Dedifferentiated amniotic fluid mesenchymal stem cell (primary cell): ENCODE measurements around the gene LRRC15.
A peak's percentile ranks its signal among the peaks of the same experiment; 100 is the strongest.

Source experiments
- DNase-seq: peaks from one replicate; pipeline ENCODE4 v3.0.0-alpha.2; 2016; ENCODE audit errors: extremely low spot score

LRRC15 gene

DNA sequence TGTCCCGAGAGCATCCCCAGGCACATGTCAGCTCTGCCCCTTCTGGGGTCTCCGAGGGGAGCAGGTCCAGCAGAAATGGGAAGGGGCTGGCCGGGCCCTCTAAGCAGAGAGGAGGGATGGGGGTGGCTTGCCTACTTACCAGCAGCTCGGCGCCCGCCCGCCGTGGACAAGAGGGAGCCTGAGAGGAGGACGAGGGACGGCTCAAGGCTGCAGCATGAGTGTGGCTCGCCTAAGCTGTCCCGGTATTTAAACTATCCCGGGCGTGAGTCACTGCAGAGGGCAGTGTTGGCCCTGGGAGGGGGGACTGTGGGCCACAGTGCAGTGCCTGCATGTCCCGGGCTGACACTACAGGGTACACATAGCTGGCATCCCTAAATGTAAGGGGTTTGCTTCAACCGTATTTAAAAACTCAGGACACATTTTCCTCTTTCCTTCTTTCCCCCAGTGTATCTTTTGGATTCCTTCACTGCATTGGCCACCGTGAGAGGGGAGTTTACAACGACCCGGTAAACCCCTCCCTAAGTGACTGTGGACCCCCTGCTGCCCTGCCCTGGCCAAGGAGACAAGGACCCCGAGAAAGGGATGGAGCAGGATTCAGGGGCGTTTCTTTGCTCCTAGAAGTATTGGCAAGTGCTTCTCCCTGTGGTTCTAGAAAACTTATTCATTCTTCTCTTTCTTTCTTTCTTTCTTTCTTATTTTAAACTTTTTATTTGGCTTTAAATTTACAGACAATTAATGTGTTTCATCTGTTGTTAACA, at the start of gene LRRC15:
TSS of gene LRRC15 (minus strand) at position 222 of the 758 bp plus-strand sequence. CDS start 8,700 bp downstream, outside the sequence.
- DNase-seq = peak; percentile 60

GRCh38 chr3:194418671-194419070, 49.1 kb upstream of the LRRC15 start:
- no peak for DNase-seq

- no peak for DNase-seq
Observed at GRCh38 chr3:194407423-194407822, 37.9 kb upstream of the LRRC15 start.

DNA sequence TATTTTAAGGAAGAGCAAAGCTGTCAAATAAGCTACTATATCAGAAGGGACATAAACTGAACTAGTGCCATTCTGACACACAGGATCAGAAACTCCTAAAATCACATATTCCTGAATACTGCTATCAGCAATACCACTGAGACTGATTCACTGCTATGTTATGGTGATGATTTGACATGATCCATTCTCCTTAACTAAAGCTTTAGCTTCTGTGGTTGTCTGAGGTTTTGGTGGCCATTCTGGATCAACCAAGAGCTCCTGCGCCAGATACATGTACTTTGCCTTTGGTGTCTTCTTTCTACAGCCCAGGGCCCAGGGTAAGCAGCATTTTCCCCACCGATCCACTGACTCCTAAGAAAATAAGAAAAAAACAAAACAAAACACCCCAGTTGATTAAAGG, 36.2 kb upstream of the LRRC15 start:
- DNase-seq = no peak

DNA sequence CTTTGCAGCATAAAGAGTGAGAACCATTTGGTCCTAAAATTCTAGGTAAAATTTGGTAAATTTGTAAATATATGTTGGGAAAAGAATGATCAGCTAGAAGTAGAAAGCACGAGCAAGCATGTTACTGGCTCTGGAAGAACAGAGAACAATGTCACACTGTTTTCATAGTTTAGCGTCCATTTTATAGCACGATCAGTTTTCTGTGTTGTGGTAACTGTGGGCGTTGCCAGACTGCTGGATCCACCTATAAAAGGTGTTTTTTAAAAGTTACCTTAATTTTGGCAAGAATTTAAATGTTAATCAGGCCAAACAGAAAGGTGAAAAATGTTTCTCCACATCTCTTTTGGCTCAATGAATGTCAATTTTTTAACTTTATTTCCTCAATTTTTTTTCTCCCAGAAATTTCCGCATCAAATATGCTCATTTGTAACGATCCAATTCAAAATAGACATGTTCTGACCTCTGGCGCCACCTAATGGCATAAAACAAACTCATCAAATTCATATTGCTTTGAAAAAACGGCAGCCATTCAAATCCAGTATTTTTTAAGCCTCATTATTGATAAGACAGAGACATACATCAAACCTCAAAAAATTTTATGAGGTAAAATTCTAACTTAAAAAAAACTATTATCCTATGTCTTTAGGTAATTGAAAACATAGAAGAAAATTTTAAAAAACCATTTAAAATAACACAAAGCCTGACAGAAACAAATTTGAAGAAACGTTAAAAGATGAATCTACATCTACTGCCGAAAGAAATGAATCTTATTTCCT, 35.0 kb upstream of the LRRC15 start:
- peak; percentile 62 for DNase-seq

DNA sequence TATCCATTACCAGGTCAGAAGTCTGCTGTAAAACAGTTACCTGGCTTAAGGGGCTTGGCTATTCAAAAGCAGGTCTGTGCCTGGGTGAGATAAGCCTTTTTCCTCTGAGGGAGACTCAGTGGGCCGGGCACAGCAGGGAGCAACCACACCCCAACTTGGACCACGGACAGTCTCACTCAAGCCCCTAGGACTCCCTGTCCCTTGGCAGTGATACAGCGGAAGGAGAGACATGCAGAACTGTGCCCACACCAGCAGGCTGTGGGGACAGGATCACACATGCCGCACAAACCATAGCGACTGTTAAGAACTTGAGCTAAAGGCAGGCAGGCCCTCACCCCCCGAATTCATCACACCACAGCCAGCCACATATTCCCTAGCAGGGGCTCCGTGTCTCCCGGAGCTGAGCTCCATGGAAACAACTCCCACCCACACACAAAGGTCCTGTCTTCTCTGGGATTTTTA, 32.4 kb upstream of the LRRC15 start:
- DNase-seq = no peak

GRCh38 chr3:194401346-194401745, 31.8 kb upstream of the LRRC15 start:
- no peak for DNase-seq

DNA sequence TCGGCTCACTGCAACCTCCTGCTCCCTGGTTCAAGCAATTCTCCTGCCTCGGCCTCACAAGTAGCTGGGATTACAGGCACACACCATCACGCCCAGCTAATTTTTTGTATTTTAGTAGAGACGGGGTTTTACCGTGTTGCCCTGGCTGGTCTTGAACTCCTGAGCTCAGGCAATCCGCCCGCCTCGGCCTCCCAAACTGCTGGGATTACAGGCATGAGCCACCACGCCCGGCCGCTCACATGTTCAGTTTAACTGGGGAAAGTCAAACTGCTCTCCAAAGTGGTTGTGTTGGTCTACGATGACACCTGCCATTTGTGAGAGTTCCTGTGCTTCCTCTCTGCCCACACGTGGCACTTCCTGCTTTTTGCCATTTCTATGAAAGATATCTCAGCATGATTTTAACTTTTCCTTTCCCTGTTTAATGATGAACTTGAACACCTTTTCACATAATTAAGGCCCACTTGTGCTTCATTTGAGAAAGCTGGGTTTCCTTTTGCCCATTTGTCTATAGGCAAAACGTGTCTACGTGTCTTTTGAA, 30.4 kb upstream of the LRRC15 start:
- no peak for DNase-seq

- DNase-seq = no peak
Observed at GRCh38 chr3:194399166-194399565, 29.6 kb upstream of the LRRC15 start, which contains the start of gene GP5. Gene GP5 (minus strand): TSS chr3:194399266. CDS start chr3:194398282, 984 bp downstream.

DNA sequence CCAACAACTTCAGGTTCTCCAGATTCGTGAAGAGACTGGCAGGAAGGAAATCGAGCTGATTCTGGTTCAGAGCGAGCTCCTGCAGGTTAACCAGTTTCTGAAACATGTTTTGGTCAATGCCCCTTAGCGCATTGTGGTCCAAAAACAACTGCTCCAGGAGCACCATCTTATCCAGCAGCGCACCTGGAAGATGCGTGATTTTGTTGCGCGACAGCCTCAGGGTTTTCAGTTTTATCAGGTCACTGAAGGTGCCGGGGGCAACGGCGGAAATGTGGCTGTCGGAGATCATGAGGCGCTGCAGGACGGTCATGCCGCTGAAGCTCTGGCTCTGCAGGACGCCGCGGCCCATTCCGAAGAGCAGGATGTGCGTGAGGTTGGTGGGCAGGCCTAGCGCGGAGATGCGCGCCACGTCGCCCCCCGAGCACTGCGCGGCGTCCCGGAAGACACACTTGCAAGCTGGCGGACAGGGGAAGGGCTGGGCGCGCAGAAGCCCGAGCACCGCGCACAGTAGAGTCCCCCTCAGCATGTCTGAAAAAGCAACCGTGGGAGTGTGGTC, 28.3 kb upstream of the LRRC15 start:
- DNase-seq = no peak

DNA sequence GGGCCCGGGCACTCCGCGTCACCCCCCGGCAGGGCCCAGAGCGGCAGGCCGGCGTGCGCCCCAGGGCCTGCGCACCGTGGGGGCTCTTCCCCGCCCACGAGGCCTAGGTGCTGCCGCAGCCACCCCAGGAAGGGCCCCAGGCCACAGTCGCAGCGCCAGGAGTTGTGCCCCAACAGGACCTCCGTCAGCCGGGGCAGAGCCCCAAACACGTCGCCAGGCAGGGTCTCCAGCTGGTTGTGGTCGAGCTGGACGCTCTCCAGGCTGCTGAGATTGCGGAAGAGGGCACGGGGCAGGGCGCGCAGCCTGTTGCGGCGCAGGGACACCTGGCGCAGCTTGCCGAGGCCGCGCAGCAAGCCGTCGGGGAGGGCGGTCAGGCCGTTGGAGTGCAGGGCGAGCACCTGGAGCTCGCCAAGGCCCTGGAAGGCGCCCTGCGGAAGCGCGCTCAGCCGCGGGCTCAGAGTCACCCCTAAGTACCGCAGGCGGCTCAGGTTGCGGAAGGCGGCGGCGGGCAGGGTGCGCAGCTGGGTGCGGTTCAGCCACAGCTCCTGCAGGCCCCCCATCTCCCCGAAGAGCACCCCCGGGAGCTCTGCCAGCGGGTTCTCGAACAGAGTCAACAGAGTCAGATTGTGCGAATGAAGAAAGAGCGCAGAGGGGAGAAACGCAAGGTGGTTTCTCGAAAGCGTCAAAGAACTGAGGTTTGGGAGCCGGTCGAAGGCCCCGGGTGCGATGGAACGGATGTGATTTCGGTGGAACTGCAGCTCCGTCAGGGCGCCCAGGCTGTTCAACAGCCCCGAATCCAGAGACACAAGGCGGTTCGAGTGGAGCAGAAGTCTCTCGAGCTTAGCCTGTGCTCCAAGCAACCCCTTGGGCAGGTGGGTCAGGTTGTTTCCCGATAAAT, 27.6 kb upstream of the LRRC15 start:
- no peak for DNase-seq

- no peak for DNase-seq
Observed at GRCh38 chr3:194396539-194396858, 27.0 kb upstream of the LRRC15 start.

- DNase-seq = no peak
Observed at GRCh38 chr3:194395778-194396538, 26.4 kb upstream of the LRRC15 start.

- no peak for DNase-seq
Observed at GRCh38 chr3:194395212-194395611, 25.7 kb upstream of the LRRC15 start.

DNA sequence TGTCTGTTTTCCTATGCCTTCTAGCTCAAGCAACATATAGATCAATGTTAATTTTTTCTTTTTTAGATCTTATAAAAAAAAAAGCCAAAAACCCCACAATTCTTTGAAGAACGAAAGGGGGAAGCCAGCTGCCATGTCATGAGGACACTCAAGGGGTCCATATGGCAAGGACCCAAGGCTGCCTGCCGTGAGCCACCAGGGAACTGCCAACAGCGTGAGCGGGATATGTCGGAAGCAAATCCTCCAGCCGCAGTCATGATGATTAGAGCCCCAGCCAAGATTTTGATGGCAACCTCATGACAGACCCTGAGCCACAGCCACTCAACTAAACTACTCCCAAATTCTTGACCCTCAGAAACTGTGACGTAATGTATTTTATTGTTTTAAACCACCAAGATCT, 23.0 kb upstream of the LRRC15 start:
- no peak for DNase-seq

- DNase-seq = no peak
Observed at GRCh38 chr3:194390835-194391234, 21.3 kb upstream of the LRRC15 start.

GRCh38 chr3:194389269-194389668, 19.7 kb upstream of the LRRC15 start:
- DNase-seq = no peak

GRCh38 chr3:194387926-194388418, 18.4 kb upstream of the LRRC15 start:
- DNase-seq = no peak

DNA sequence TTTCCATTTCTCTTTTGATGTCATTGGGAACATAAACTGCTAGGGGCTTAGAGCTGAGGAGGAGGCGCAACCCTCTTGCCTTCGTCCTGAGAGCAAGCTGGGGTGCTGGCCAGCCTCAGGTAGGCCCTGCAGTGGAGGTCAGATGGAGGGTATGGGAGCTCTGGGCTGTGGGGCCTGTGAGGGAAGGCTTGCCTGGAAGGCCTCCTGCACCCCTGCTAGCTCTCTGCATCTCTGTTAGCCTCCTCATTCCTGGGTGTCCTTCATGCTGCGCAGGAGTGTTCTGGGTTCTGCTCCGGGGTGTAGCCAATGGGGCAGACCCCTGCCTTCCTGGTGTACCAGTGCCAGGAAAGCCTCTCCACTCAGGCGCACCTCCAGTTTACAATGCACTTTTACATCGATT, 17.7 kb upstream of the LRRC15 start:
- no peak for DNase-seq

DNA sequence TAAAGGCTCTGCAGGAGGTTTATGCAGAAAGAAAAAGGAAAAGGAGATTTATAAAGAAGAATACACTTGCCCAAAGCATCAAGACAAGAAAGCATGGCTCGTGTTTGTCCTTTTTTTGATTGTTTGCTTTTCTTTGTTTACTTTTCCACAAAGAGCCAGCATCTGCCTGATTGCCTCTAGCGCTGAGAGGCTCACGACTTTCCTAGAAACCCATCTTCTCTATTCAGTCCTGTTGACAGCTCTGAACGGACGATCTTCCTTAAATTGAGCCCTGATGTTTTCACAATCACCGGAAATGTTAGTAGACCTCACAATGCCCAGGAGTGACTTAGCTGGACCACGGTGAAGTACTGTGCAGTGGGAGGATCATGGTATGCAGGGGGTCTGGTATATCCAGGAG, 17.1 kb upstream of the LRRC15 start:
- no peak for DNase-seq

- DNase-seq = no peak
Observed at GRCh38 chr3:194386066-194386465, 16.5 kb upstream of the LRRC15 start.
